Activated naive CD8-positive, alpha-beta T cell treated with anti-CD3 and anti-CD28 coated beads, Interleukin-2, amount 50 U/mL, for 16 hours (primary cell): ENCODE results near the gene CCDC92B.
"Not testable (repeated sequence)": the region's sequence is repeated elsewhere in the genome, so short reads cannot be mapped to it uniquely, and the experiment has no call there.

Experiments
- DNase-seq: peaks from one replicate; pipeline ENCODE4 v3.0.0-alpha.2; 2020; ENCODE audit warnings: low read depth, low spot score

CCDC92B gene

GRCh38 chr17:2689411-2690164, 59.9 kb downstream of the CCDC92B start:
- DNase-seq, result no peak

- DNase-seq, result no peak
Observed at GRCh38 chr17:2688351-2689342, 60.8 kb downstream of the CCDC92B start.

- DNase-seq, result no peak
Observed at GRCh38 chr17:2687074-2687418, 62.4 kb downstream of the CCDC92B start.

GRCh38 chr17:2685696-2686095, 63.8 kb downstream of the CCDC92B start:
- DNase-seq, result no peak

GRCh38 chr17:2684549-2684948, 64.9 kb downstream of the CCDC92B start:
- DNase-seq, result no peak

- no peak for DNase-seq
Observed at GRCh38 chr17:2683912-2684311, 65.5 kb downstream of the CCDC92B start.

GRCh38 chr17:2682176-2682938, 67.1 kb downstream of the CCDC92B start:
- DNase-seq, result no peak

- DNase-seq, result no peak
Observed at GRCh38 chr17:2681650-2682049, 67.8 kb downstream of the CCDC92B start.

- DNase-seq, result no peak
Observed at GRCh38 chr17:2680961-2681360, 68.5 kb downstream of the CCDC92B start.

GRCh38 chr17:2679247-2679646, 70.2 kb downstream of the CCDC92B start:
- not testable (repeated sequence) for DNase-seq
